RPMI8226 (cell line): Measurements from ENCODE around the gene TMEM9.

Experiments used
- DNase-seq: peaks from one replicate; pipeline ENCODE4 v3.0.0-alpha.2; 2015

TMEM9 gene

GRCh38 chr1:201100169-201100930, 53.9 kb downstream of the TMEM9 start:
- DNase-seq: no peak

GRCh38 chr1:201098992-201099677, 55.1 kb downstream of the TMEM9 start:
- no peak for DNase-seq

- no peak for DNase-seq
These were observed 57.1 kb downstream of the TMEM9 start for GRCh38 chr1:201096977-201097856.

GRCh38 chr1:201096041-201096461, 58.2 kb downstream of the TMEM9 start:
- peak; percentile 64 for DNase-seq

GRCh38 chr1:201095581-201095980, 58.7 kb downstream of the TMEM9 start:
- DNase-seq: no peak

GRCh38 chr1:201094832-201095231, 59.4 kb downstream of the TMEM9 start:
- DNase-seq: no peak

- no peak for DNase-seq
These were observed 60.3 kb downstream of the TMEM9 start for GRCh38 chr1:201093962-201094361.

- no peak for DNase-seq
These were observed 60.7 kb downstream of the TMEM9 start for GRCh38 chr1:201093561-201093960.

- no peak for DNase-seq
These were observed 61.5 kb downstream of the TMEM9 start for GRCh38 chr1:201092738-201093137.

- no peak for DNase-seq
These were observed 63.0 kb downstream of the TMEM9 start for GRCh38 chr1:201091256-201091655.

GRCh38 chr1:201090541-201090940, 63.7 kb downstream of the TMEM9 start:
- DNase-seq: no peak

- no peak for DNase-seq
These were observed 64.7 kb downstream of the TMEM9 start for GRCh38 chr1:201089596-201089995.

- no peak for DNase-seq
These were observed 65.3 kb downstream of the TMEM9 start for GRCh38 chr1:201088901-201089525.

GRCh38 chr1:201088395-201088794, 65.9 kb downstream of the TMEM9 start:
- no peak for DNase-seq

- DNase-seq: peak; percentile 80
These were observed 68.2 kb downstream of the TMEM9 start for GRCh38 chr1:201085902-201086735.
